HG03342 (cell line): ENCODE data around the gene MAP4K5.

Source experiments
- ATAC-seq: cut with Tn5 transposase; IDR thresholded peaks from one replicate; pipeline ENCODE4 v1.9.1; 2021; ENCODE audit warnings: mild to moderate bottlenecking, moderate library complexity; ENCODE audit not compliant: unreplicated experiment

Gene MAP4K5

GRCh38 chr14:50373959-50374358 lies 158.4 kb downstream of the MAP4K5 start:
- no peak for ATAC-seq

- no peak for ATAC-seq
Measured at GRCh38 chr14:50371546-50371945, 160.8 kb downstream of the MAP4K5 start.
